PC-9 (cell line): Measurements from ENCODE around the gene CEP70. TPM values are rescaled to one million over a fixed set of nuclear protein-coding genes. Genes with fewer than 3 reads are reported as not detected.

ENCODE experiments used
- BruUV-seq: library from RNA; stranded (reverse); fragments of 400-500 nt; replicated peaks from 2 replicates; lab custom pipeline; 2021; lab: Mats Ljungman, UMichigan
- CTCF ChIA-PET: fragments of 300-600 bp; sonication (Branson Sonifier 250); formaldehyde crosslinking; loops from one replicate; lab custom pipeline; 2022; ENCODE audit warnings: antibody characterized with exemption; lab: Charles Lee
- POLR2A ChIA-PET: fragments of 300-600 bp; sonication (Branson Sonifier 250); formaldehyde crosslinking; loops from one replicate; lab custom pipeline; 2022; ENCODE audit warnings: antibody characterized with exemption; ENCODE audit not compliant: unreplicated experiment; lab: Charles Lee
- DNase-seq, 2 experiments: peaks; one replicate each; pipeline versions ENCODE4 v3.0.0 to v3.0.0-alpha.2; 2015 to 2022; ENCODE audit warnings: mixed read lengths in 1 of 2
- H2AFZ ChIP-seq: fragments of 200-600 bp; sonication (generic); 2 replicates; pipeline ENCODE4 v1.8.1; 2017; ENCODE audit warnings: antibody characterized with exemption
- H3F3A ChIP-seq: fragments of 200-600 bp; sonication (generic); 2 replicates; pipeline ENCODE4 v1.8.1; 2017; ENCODE audit warnings: antibody characterized with exemption, mild to moderate bottlenecking, low read depth; ENCODE audit not compliant: insufficient read depth
- H3K27ac ChIP-seq: fragments of 200-600 bp; sonication (generic); 2 replicates; pipeline ENCODE4 v1.6.1; 2016; ENCODE audit warnings: mixed run types
- H3K27me3 ChIP-seq: fragments of 200-600 bp; sonication (generic); 2 replicates; pipeline ENCODE4 v1.6.1; 2016; ENCODE audit warnings: low read depth, mixed run types; ENCODE audit not compliant: insufficient read depth
- H3K36me3 ChIP-seq: fragments of 200-600 bp; sonication (generic); 2 replicates; pipeline ENCODE4 v1.6.1; 2016; ENCODE audit warnings: low read depth, mixed run types
- H3K4me1 ChIP-seq: fragments of 200-600 bp; sonication (generic); replicated peaks from 2 replicates; pipeline ENCODE4 v1.6.1; 2016; ENCODE audit warnings: mixed run types; ENCODE audit not compliant: insufficient read depth
- H3K4me2 ChIP-seq: fragments of 200-600 bp; sonication (generic); 2 replicates; pipeline ENCODE4 v1.6.1; 2017; ENCODE audit warnings: mixed run types
- H3K4me3 ChIP-seq: fragments of 200-600 bp; sonication (generic); 2 replicates; pipeline ENCODE4 v1.6.1; 2016; ENCODE audit warnings: mixed run types
- H3K79me2 ChIP-seq: fragments of 200-600 bp; sonication (generic); 2 replicates; pipeline ENCODE4 v1.6.1; 2017; ENCODE audit warnings: low read depth, mixed run types
- H3K9me2 ChIP-seq: fragments of 200-600 bp; sonication (generic); 2 replicates; pipeline ENCODE4 v1.8.1; 2017; ENCODE audit warnings: mild to moderate bottlenecking; ENCODE audit not compliant: insufficient read depth
- H3K9me3 ChIP-seq: fragments of 200-600 bp; sonication (generic); 2 replicates; pipeline ENCODE4 v1.8.1; 2016; ENCODE audit warnings: low read depth; ENCODE audit not compliant: insufficient read depth
- H4K20me1 ChIP-seq: fragments of 200-600 bp; sonication (generic); 2 replicates; pipeline ENCODE4 v1.8.1; 2017; ENCODE audit not compliant: insufficient read depth
- EZH2 ChIP-seq: fragments of 200-600 bp; sonication (generic); IDR thresholded peaks from 2 replicates; pipeline ENCODE4 v1.8.0; 2017; ENCODE audit warnings: antibody characterized with exemption, low read depth
- intact Hi-C: fragments of 100-400 bp; cut with micrococcal nuclease; formaldehyde crosslinking; loops from one replicate; pipeline ENCODE4 v1.10.0; 2022; ENCODE audit not compliant: unreplicated experiment
- total RNA-seq: library from RNA; stranded (reverse); gene quantifications from 2 replicates; pipeline ENCODE4 v1.2.3, GENCODE V29; 2021
- TF ChIP-seq, protein P1 (sequence below): fragments of 200-600 bp; sonication (generic); conservative IDR thresholded peaks from 2 replicates; pipeline ENCODE4 v1.6.1; 2017; ENCODE audit warnings: mixed run types, antibody characterized with exemption, mild to moderate bottlenecking, moderate library complexity

CEP70 gene
- total RNA-seq, 1 experiment from 2014 or later, result 73.6 TPM

DNA sequence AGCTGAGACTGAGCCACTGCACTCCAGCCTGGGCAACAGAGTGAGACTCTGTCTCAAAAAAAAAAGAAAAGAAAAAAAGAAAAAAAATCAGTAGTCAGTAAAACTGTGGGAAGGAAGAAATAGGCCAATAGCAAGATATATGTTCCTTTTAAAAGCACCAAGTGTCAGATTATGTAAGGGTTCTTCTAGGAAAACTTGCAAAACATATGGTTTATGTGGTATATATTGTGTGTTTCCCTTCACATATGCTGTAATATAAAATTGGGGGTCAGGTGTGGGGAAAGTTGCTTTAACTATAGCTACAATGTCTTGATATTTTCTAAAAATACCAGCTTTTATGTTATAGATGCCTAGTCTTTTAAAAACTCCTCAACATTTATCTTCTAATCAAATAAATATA lies 95.1 kb downstream of the CEP70 start:
- Histone ChIP-seq H4K20me1 (no peaks in the 10 kb centered on the region), H3F3A (no peaks in the 10 kb centered on the region), H3K36me3 (no peaks in the 10 kb centered on the region; the same call in 1 of the 2 replicates), H3K4me3 (no peak overlapping the region), H3K4me2 (no peak overlapping the region), H3K9me3 (0 out of 2 replicates have a peak, but pooled peaks cover 3% of the 10 kb centered on the region), H3K4me1 (0 out of 2 replicates have a peak, but pooled peaks cover 4% of the 10 kb centered on the region), H3K79me2 (no peaks in the 10 kb centered on the region), H3K9me2 (no peaks in the 10 kb centered on the region), H3K27ac (no peak overlapping the region), H2AFZ (no peak overlapping the region), H3K27me3 (no peaks in the 10 kb centered on the region)
- DNase-seq, result no peak
- BruUV-seq, result no TSS peak
- POLR2A ChIA-PET, result no interaction called here
- intact Hi-C loops, result no loop called here
- CTCF ChIA-PET, result no interaction called here
- TF ChIP-seq, protein P1, sequence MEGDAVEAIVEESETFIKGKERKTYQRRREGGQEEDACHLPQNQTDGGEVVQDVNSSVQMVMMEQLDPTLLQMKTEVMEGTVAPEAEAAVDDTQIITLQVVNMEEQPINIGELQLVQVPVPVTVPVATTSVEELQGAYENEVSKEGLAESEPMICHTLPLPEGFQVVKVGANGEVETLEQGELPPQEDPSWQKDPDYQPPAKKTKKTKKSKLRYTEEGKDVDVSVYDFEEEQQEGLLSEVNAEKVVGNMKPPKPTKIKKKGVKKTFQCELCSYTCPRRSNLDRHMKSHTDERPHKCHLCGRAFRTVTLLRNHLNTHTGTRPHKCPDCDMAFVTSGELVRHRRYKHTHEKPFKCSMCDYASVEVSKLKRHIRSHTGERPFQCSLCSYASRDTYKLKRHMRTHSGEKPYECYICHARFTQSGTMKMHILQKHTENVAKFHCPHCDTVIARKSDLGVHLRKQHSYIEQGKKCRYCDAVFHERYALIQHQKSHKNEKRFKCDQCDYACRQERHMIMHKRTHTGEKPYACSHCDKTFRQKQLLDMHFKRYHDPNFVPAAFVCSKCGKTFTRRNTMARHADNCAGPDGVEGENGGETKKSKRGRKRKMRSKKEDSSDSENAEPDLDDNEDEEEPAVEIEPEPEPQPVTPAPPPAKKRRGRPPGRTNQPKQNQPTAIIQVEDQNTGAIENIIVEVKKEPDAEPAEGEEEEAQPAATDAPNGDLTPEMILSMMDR, result no peak
- no peak for TF ChIP-seq EZH2

DNA sequence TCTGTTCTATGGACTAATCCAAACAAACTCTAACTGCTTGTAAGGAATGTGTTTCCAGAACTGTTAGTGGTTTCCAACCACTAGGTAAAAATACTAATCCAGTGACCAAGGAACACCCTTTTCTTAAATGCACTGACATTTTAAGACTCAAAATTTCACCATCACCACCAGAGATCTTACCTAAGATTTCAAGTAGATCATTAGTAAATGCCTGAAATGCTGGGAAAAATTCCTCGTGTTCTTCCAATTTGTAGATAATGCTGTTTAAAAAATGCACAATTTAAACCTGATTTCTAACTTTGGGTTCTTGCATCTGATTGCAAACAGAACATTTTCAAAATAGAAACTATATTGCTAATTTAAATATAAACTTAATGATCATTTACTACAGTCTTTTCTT lies 96.2 kb downstream of the CEP70 start:
- Histone ChIP-seq H3K9me3 (0 out of 2 replicates have a peak, but pooled peaks cover 3% of the 10 kb centered on the region), H4K20me1 (no peaks in the 10 kb centered on the region), H3K4me3 (no peak overlapping the region), H3K79me2 (no peaks in the 10 kb centered on the region), H3K9me2 (no peaks in the 10 kb centered on the region), H3K27ac (no peak overlapping the region), H2AFZ (no peak overlapping the region), H3K36me3 (no peaks in the 10 kb centered on the region; the same call in 1 of the 2 replicates), H3K4me1 (0 out of 2 replicates have a peak, but pooled peaks cover 4% of the 10 kb centered on the region), H3K27me3 (no peaks in the 10 kb centered on the region), H3F3A (no peaks in the 10 kb centered on the region), H3K4me2 (no peak overlapping the region)
- DNase-seq, result no peak
- no peak for TF ChIP-seq EZH2
- TF ChIP-seq, protein P1, result no peak
- ChIA-PET POLR2A (interaction anchor here (0.7 kb wide), 1 partner anchor 64 kb away, joined by 6 read pairs; the partner anchor contains the start of gene ESYT3), CTCF (no interaction called here)
- intact Hi-C loops, result no loop called here
- BruUV-seq, result no TSS peak

DNA sequence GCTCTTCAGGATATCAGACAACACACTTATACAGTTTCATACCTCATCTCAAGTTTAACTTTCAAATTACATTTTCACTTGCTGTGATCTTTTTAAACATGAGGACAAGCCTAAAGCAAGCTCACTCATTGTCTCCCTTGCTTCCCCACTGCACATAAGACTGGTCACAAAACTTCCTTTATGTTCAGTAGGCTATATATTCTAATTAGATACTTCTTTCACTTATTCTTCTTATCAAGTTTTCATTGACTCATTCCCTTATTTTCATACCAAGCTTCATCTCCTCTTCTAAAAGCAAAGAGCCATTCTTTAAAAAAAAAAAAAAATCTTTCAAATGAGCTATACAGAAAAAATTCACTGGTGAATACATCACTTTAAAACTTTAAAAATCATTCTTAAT lies 97.0 kb downstream of the CEP70 start:
- H3K36me3 ChIP-seq, result no peaks in the 10 kb centered on the region; the same call in 1 of the 2 replicates
- TF ChIP-seq EZH2, result no peak
- TF ChIP-seq, protein P1, result no peak
- no peak overlapping the region for H2AFZ ChIP-seq
- H3K4me2 ChIP-seq, result no peak overlapping the region
- H3K9me2 ChIP-seq, result no peaks in the 10 kb centered on the region
- no peaks in the 10 kb centered on the region for H3F3A ChIP-seq
- H3K27me3 ChIP-seq, result no peaks in the 10 kb centered on the region
- 0 out of 2 replicates have a peak, but pooled peaks cover 4% of the 10 kb centered on the region for H3K4me1 ChIP-seq
- no peak overlapping the region for H3K4me3 ChIP-seq
- no peaks in the 10 kb centered on the region for H4K20me1 ChIP-seq
- ChIA-PET CTCF (no interaction called here), POLR2A (no interaction called here)
- intact Hi-C loops, result no loop called here
- no peak overlapping the region for H3K27ac ChIP-seq
- no peak for DNase-seq
- no TSS peak for BruUV-seq
- no peaks in the 10 kb centered on the region for H3K79me2 ChIP-seq
- H3K9me3 ChIP-seq, result 0 out of 2 replicates have a peak, but pooled peaks cover 3% of the 10 kb centered on the region
